ENCODE measurements around the gene STK11. TPM values are rescaled to one million over a fixed set of nuclear protein-coding genes. Genes with fewer than 3 reads are reported as not detected.
A peak's percentile ranks its signal among the peaks of the same experiment; 100 is the strongest.

Gene STK11
- total RNA-seq, 1 donor from 2014 or later, result 59.3 TPM

- Mint-ChIP-seq H3K4me1 (ENCODE audit: low read depth) (peaks cover 49% of the 10 kb centered on the region), H3K27ac (peak overlapping the region; percentile 87)
- no peak for DNase-seq (ENCODE audit: low spot score, unreplicated experiment)
These were observed 60.7 kb downstream of the STK11 start for GRCh38 chr19:1266129-1266915.

GRCh38 chr19:1266916-1267476 lies 61.4 kb downstream of the STK11 start:
- DNase-seq (ENCODE audit: low spot score, unreplicated experiment), result peak; percentile 82
- H3K36me3 Mint-ChIP-seq (ENCODE audit: insufficient read depth), result peaks cover 9% of the 10 kb centered on the region
- H3K9me3 Mint-ChIP-seq (ENCODE audit: low read depth), result no peaks in the 10 kb centered on the region
- H3K4me1 Mint-ChIP-seq (ENCODE audit: low read depth), result peaks cover 49% of the 10 kb centered on the region
- H3K4me3 Mint-ChIP-seq (ENCODE audit: low read depth), result peak overlapping the region; percentile 3
- H3K27ac Mint-ChIP-seq, result peak overlapping the region; percentile 86
- H3K27me3 Mint-ChIP-seq, result peaks cover 9% of the 10 kb centered on the region
- TF ChIP-seq, protein P1, sequence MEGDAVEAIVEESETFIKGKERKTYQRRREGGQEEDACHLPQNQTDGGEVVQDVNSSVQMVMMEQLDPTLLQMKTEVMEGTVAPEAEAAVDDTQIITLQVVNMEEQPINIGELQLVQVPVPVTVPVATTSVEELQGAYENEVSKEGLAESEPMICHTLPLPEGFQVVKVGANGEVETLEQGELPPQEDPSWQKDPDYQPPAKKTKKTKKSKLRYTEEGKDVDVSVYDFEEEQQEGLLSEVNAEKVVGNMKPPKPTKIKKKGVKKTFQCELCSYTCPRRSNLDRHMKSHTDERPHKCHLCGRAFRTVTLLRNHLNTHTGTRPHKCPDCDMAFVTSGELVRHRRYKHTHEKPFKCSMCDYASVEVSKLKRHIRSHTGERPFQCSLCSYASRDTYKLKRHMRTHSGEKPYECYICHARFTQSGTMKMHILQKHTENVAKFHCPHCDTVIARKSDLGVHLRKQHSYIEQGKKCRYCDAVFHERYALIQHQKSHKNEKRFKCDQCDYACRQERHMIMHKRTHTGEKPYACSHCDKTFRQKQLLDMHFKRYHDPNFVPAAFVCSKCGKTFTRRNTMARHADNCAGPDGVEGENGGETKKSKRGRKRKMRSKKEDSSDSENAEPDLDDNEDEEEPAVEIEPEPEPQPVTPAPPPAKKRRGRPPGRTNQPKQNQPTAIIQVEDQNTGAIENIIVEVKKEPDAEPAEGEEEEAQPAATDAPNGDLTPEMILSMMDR (IDR thresholded peaks at IDR 0.05; ENCODE audit: unreplicated experiment), result peak; percentile 99

More at GRCh38 chr19:1266129-1266915, 60.7 kb downstream of the STK11 start:
- TF ChIP-seq, protein P1 (IDR thresholded peaks at IDR 0.05; ENCODE audit: unreplicated experiment), result no peak
- H3K9me3 Mint-ChIP-seq (ENCODE audit: low read depth), result no peaks in the 10 kb centered on the region
- H3K27me3 Mint-ChIP-seq, result peaks cover 9% of the 10 kb centered on the region
- peaks cover 8% of the 10 kb centered on the region for H3K36me3 Mint-ChIP-seq (ENCODE audit: insufficient read depth)
- H3K4me3 Mint-ChIP-seq (ENCODE audit: low read depth), result peak overlapping the region; percentile 48

- Mint-ChIP-seq H3K4me1 (ENCODE audit: low read depth) (peaks cover 45% of the 10 kb centered on the region), H3K9me3 (ENCODE audit: low read depth) (no peaks in the 10 kb centered on the region), H3K27ac (peak overlapping the region; percentile 86), H3K27me3 (peaks cover 9% of the 10 kb centered on the region), H3K36me3 (ENCODE audit: insufficient read depth) (peaks cover 13% of the 10 kb centered on the region), H3K4me3 (ENCODE audit: low read depth) (peak overlapping the region; percentile 3)
- no peak for DNase-seq (ENCODE audit: low spot score, unreplicated experiment)
- TF ChIP-seq, protein P1 (IDR thresholded peaks at IDR 0.05; ENCODE audit: unreplicated experiment), result no peak
These were observed 62.1 kb downstream of the STK11 start for GRCh38 chr19:1267477-1268225.

DNA sequence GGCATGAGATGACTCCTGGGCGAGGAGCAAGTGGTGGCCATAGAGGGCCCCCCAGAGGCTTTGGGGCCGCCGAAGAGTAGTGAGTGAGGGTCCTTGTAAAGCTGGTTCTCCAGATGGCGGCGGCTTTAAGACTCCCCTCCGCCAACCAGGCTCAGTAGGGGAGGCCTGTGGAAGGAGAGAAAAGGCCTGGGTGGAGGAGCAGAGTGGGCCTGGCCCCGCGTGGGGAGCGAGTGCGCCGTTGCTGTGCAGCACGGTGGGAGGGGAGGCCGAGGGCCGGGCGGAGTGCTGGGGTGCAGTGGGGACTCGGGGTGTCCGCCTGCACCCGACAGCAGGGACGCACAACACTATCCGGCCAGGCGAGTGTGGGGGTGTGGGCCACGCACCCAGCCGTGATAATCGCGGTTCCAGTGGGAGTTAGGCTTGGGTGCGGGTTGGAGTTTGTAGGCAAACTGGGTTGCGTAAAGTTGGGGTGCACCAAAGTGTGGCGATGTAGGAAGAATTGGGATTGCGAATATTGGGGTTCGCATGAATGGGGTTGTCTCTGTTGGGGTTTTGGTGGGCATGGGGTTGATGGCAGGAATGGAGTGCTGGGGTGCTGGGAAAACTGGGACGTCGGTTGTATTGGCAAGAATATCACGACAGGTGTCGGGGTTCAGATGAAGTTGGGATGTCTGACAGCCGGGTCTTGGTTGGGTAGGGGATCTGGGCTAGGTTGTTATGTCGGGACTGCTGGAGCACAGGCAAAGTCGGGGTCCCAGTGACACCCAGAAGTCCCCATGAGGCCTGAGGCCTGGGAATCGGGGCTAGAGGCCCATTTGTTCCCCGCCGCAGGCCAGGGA lies 62.9 kb downstream of the STK11 start:
- Mint-ChIP-seq H3K4me1 (ENCODE audit: low read depth) (peaks cover 43% of the 10 kb centered on the region), H3K4me3 (ENCODE audit: low read depth) (peak overlapping the region; percentile 70), H3K27me3 (peaks cover 9% of the 10 kb centered on the region), H3K9me3 (ENCODE audit: low read depth) (no peaks in the 10 kb centered on the region), H3K36me3 (ENCODE audit: insufficient read depth) (peaks cover 18% of the 10 kb centered on the region), H3K27ac (peak overlapping the region; percentile 69)
- TF ChIP-seq, protein P1 (IDR thresholded peaks at IDR 0.05; ENCODE audit: unreplicated experiment), result no peak
- DNase-seq (ENCODE audit: low spot score, unreplicated experiment), result no peak

All from progenitor cell of endocrine pancreas (in vitro differentiated cells).